ENCODE measurements around the gene BFSP2.

Gene BFSP2

GRCh38 chr3:133419151-133419909 is 19.5 kb downstream of the BFSP2 start:
- no peak for DNase-seq

DNA sequence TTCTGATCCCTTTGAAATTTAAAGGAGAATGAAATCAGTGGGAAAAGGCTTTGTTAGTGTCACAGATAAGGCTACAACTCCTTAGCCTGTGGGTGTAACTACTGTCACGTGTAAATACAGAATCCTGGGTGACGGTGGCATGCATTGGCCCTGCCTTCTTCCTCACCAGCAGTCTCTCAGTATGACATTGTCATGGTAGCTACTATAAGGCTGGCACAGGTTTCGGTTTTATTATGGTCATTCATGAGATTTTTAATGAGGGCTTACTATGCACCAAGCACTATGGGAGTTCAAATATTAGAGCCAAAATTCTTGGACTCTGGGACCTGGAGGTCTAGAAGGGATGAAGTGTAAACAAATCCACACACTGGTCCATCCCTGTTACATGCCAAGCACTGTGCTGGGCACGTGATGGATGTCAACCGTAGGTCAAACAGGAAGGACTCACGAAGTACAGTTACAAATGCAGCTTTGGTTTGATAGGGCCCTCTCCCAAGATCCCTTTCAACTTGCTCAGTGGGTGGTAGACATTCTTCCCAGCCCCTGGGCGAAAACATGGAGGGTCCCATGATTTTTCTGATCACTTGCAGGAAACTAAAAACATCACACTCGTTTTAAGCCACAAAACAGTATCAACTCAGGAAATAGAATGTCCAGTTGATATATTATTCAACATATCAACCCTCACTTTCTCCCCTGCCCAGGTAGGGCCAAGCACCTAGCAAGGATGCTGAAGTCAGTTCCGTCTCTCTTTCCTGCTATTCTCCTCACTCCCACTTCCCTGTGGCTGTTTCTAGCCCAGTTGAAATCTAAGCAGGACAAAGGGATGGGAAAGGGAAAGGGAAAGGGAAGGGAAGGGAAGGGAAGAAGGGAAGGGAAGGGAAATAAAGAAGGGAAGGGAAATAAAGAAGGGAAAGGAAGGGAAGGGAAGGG is 25.3 kb downstream of the BFSP2 start:
- no peak for DNase-seq

GRCh38 chr3:133425898-133426297 is 26.0 kb downstream of the BFSP2 start:
- DNase-seq, result no peak

DNA sequence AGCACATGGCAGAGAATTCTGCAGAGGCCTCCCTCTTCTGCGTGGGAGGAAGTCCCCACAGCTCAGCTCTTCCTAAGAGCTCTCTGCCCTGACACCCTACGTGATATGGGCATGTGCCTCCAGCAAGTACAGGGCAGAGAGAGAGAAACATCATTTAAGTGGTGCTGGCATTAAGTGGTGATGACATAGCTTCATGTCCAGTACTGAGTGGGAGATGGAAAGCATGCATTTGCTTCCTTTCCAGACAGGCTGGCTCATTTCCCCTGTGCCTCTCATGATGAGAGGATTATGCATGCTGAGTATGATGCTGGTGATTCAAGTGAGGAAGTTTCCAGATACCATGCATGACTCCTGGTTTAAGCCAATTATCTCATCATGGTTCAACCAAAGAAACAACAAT is 26.9 kb downstream of the BFSP2 start:
- no peak for DNase-seq

- no peak for DNase-seq
These were observed 28.7 kb downstream of the BFSP2 start for GRCh38 chr3:133428552-133428951.

DNA sequence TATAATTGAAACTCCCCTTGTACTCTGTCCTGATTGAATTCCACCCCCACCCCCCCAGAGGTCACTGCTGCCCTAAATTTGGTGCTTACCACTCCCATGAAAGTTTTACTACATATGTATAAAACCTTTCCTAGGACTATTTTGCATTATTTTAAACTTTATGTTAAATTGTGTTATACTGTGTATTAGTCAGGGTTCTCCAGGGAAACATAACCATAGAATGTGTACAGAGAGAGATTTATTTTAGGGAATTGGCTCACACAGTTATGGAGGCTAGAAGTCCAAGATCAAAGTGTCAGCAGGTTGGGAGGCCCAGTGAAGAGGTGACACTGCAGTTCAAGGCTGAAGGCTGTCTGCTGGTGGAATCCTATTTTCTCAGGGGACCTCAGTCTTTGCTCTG is 29.2 kb downstream of the BFSP2 start:
- no peak for DNase-seq

GRCh38 chr3:133439563-133439962 is 39.7 kb downstream of the BFSP2 start:
- no peak for DNase-seq

DNA sequence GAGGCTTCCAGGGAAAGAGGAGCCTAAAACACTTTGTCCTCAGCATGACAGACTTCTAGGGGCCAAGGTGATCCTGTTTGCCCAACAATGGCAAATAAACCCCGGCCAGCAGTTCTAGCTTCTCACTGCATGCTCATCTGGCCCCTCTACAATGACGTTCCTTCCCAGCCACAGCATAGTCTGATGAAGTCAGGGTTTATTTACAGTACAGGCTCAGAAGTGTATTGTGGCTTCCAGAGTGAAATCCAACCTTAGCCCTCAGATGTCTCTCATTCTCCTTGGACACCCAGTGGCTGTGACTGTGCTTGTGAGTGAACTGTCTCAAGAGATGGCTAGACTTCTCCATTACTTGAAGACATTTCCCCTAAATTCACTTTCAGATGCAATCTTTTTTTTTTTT is 40.8 kb downstream of the BFSP2 start:
- DNase-seq, result no peak

DNA sequence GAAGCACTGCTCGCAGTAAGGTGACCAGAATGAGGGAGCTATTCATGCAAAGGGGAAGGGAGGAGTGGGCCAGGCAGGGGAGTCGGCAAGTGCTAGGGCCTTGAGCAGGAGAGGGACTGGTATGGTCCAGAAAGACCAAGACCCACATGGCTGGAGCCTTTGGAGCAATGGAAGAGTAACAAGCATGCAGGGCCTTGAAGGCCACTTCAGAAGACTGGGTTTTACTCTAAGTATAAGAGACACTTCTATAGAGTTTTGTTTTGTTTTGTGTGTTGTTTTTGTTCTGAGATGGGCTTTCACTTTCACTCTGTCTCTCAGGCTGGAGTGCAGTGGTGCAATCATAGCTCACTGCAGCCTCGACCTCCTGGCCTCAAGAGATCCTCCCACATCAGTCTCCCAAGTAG is 42.0 kb downstream of the BFSP2 start:
- no peak for DNase-seq

GRCh38 chr3:133442518-133442917 is 42.7 kb downstream of the BFSP2 start:
- DNase-seq, result no peak

- no peak for DNase-seq
These were observed 44.0 kb downstream of the BFSP2 start for GRCh38 chr3:133443649-133444422.

- DNase-seq, result no peak
These were observed 44.5 kb downstream of the BFSP2 start for GRCh38 chr3:133444423-133444774.

DNA sequence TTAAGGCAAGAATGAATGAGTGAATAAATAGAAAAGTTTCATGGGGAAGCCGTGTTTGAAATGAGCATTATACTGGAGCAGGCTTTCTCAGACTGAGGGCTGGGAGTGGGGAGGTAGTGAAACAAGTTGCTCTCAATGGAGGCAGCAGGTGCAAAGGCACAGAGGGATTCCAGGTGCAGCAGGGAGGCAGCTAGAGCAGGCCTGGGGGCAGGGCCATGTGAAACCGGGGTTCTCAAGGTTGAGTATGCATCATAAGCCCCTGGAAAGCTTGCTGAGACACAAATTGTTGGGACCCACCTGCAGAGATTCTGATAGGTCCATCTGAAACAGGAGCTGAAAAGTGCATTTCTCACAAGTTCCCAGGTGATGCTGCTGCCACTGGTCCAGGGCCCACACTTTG is 45.3 kb downstream of the BFSP2 start:
- DNase-seq, result no peak

- no peak for DNase-seq
These were observed 48.1 kb downstream of the BFSP2 start for GRCh38 chr3:133447750-133448477.

DNA sequence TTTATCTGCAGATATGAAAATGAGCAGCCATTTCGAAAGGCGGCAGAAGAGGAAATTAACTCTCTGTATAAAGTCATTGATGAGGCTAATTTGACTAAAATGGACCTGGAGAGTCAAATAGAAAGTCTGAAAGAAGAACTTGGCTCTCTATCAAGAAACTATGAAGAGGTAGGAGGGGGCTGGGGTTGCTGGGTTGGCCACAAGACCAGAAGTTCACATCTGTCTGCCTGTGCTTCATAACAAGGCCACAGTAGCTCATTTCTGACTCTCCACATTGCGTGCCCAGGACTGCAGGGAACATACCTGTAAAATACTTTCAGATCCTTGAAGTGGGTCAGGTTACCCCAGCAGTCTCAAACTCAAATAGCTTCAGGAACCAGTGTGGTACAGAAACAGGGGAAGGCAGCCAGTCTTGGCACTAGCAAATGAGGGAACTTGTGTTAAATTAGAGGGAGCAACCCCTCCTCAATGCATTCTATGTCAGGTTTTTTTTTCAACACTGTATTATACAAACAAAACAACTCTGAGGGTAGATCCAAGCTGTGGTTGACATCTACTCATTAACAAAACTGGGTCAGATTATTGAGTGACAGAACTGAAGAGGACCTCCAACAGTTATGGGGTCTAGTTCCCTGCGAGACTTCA is 48.7 kb downstream of the BFSP2 start:
- no peak for DNase-seq

GRCh38 chr3:133451309-133451708 is 51.5 kb downstream of the BFSP2 start:
- DNase-seq, result no peak

- no peak for DNase-seq
These were observed 52.9 kb downstream of the BFSP2 start for GRCh38 chr3:133452641-133453319.

GRCh38 chr3:133453383-133453782 is 53.5 kb downstream of the BFSP2 start:
- no peak for DNase-seq

GRCh38 chr3:133455281-133455680 is 55.4 kb downstream of the BFSP2 start:
- DNase-seq, result no peak

DNA sequence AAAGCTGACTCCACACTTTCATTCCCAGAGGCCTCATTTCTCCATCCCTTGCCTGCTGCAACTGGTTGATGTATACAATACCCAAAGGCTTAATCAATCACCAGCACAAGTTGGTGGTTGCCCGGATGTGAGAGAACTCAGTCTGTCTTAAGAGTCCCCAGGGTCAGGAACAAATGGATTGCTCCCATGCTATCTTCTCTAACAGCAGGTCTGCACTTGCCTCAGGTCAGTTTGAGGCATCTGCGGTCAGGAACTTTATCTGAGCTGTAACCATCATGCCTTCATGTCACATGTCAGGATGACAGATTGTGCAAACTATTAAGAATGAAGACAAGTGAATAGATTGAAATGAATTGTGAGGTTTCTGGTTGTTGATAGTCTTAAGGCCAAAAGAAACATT is 56.1 kb downstream of the BFSP2 start:
- no peak for DNase-seq

- no peak for DNase-seq
These were observed 57.2 kb downstream of the BFSP2 start for GRCh38 chr3:133457025-133457424.
